ENCODE data around the gene MPC2. TPM values are rescaled to one million over a fixed set of nuclear protein-coding genes. Genes with fewer than 3 reads are reported as not detected.

The MPC2 gene
- polyA plus RNA-seq, 1 donor (not counting 4 experiments of a cell fraction or from before 2014, with no cell fraction given), result 61.6 TPM

DNA sequence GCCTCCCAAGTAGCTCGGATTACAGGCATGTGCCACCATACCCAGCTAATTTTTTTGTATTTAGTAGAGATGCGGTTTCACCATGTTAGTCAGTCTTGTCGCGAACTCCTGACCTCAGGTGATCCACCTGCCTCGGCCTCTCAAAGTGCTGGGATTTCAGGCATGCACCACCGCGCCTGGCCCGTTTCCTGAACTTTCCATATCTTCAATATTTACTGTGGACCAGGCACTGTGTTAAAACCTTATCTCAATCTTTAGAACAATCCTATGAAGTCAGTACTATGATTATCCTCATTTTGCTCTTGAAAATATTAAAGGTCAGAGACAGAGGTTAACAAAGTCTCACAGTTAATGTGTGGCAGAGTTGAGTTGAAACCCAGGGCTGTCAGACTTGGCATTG, 21.3 kb downstream of the MPC2 start:
- no peaks in the 10 kb centered on the region for H3K9me1 ChIP-seq (ENCODE audit: control insufficient read depth, extremely low read depth, insufficient read depth, low read length)
- H3K4me3 ChIP-seq (ENCODE audit: control insufficient read depth in 2 of 3, extremely low read depth in 1 of 3, insufficient read depth in 2 of 3, low read depth in 1 of 3, low read length in 3 of 3), result no peak overlapping the region
- FAIRE-seq, result no peak
- TF ChIP-seq, protein P1, sequence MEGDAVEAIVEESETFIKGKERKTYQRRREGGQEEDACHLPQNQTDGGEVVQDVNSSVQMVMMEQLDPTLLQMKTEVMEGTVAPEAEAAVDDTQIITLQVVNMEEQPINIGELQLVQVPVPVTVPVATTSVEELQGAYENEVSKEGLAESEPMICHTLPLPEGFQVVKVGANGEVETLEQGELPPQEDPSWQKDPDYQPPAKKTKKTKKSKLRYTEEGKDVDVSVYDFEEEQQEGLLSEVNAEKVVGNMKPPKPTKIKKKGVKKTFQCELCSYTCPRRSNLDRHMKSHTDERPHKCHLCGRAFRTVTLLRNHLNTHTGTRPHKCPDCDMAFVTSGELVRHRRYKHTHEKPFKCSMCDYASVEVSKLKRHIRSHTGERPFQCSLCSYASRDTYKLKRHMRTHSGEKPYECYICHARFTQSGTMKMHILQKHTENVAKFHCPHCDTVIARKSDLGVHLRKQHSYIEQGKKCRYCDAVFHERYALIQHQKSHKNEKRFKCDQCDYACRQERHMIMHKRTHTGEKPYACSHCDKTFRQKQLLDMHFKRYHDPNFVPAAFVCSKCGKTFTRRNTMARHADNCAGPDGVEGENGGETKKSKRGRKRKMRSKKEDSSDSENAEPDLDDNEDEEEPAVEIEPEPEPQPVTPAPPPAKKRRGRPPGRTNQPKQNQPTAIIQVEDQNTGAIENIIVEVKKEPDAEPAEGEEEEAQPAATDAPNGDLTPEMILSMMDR (optimal IDR thresholded peaks at IDR 0.05 in 1 of 3, IDR thresholded peaks at IDR 0.05 in 1 of 3, conservative IDR thresholded peaks at IDR 0.05 in 1 of 3; ENCODE audit: extremely low read depth in 1 of 3, insufficient read depth in 2 of 3, low read length in 3 of 3), result no peak
- no peak for TF ChIP-seq EZH2 (IDR thresholded peaks at IDR 0.05; ENCODE audit: low read length)
- H3K27ac ChIP-seq (ENCODE audit: control insufficient read depth, insufficient read depth, low read length), result no peak overlapping the region
- no peaks in the 10 kb centered on the region for H3K79me2 ChIP-seq (ENCODE audit: control insufficient read depth, insufficient read depth, low read length)
- peaks cover 0 to 2% of the 10 kb centered on the region in 2 experiments for H3K36me3 ChIP-seq (ENCODE audit: control insufficient read depth in 2 of 2, extremely low read depth in 1 of 2, insufficient read depth in 2 of 2, low read length in 2 of 2)
- no peak overlapping the region for H3K4me2 ChIP-seq (ENCODE audit: control insufficient read depth, extremely low read depth, insufficient read depth, low read depth, low read length)
- dilution Hi-C loops (cut with MboI; ENCODE audit: extremely low pct_ligation_motif_present, low sequenced_read_pairs), result no loop called here
- H2AFZ ChIP-seq (ENCODE audit: control insufficient read depth, low read length), result no peak overlapping the region
- no peaks in the 10 kb centered on the region for H3K27me3 ChIP-seq (ENCODE audit: control insufficient read depth, extremely low read depth, insufficient read depth, low read length)
- no peak overlapping the region for H3K9ac ChIP-seq (ENCODE audit: control insufficient read depth, extremely low read depth, insufficient read depth, low read length)
- H3K4me1 ChIP-seq (ENCODE audit: control insufficient read depth, extremely low read depth, insufficient read depth, low read length), result peaks cover 10% of the 10 kb centered on the region
- no peak for DNase-seq (ENCODE audit: low read depth, low spot score)
- H4K20me1 ChIP-seq (ENCODE audit: control insufficient read depth, extremely low read depth, insufficient read depth, low read length), result no peaks in the 10 kb centered on the region
- H3K9me3 ChIP-seq (ENCODE audit: control insufficient read depth, low read depth, low read length), result no peaks in the 10 kb centered on the region

DNA sequence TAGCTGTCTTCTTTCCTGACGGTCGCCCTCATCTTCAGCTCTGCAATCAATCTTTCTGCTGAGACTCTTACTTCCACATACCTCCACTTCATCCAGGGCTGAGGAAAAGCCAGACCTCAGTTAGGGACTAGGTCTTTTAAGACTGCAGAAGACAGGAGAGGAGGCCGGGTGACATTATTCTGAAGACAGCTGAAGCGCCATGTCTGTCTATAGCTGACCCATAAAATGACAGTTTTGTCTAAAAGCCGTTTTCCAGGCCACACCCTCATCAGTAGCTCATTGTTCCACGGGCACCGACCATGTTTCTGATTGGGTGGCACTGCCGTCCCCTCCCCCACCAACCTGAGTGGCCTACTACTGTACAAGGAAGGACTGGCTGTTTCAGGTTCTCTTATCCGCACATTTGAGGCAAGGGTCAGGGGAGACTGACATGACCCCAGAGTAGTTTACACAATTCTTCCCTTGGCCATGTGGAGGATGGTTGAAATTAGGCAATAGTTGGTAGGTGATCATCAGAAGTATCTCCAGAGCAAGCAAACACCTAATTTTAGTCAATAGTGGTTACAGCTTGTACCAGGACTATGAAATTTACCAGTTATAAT, 22.9 kb downstream of the MPC2 start, which contains the start of gene ADCY10:
ADCY10 (minus strand) TSS at position 240 of the 602 bp plus-strand sequence. CDS start 8,994 bp downstream, outside the sequence.
- Histone ChIP-seq H3K9me3 (ENCODE audit: control insufficient read depth, low read depth, low read length) (peaks cover 2% of the 10 kb centered on the region), H4K20me1 (ENCODE audit: control insufficient read depth, extremely low read depth, insufficient read depth, low read length) (no peaks in the 10 kb centered on the region), H3K4me1 (ENCODE audit: control insufficient read depth, extremely low read depth, insufficient read depth, low read length) (peaks cover 11% of the 10 kb centered on the region), H3K9me1 (ENCODE audit: control insufficient read depth, extremely low read depth, insufficient read depth, low read length) (no peaks in the 10 kb centered on the region), H3K9ac (ENCODE audit: control insufficient read depth, extremely low read depth, insufficient read depth, low read length) (no peak within 1 kb of the TSS), H3K27me3 (ENCODE audit: control insufficient read depth, extremely low read depth, insufficient read depth, low read length) (no peaks in the 10 kb centered on the region), H3K79me2 (ENCODE audit: control insufficient read depth, insufficient read depth, low read length) (no peaks in the 10 kb centered on the region), H3K36me3 (ENCODE audit: control insufficient read depth in 2 of 2, extremely low read depth in 1 of 2, insufficient read depth in 2 of 2, low read length in 2 of 2) (peaks cover 0 to 1% of the 10 kb centered on the region in 2 experiments), H2AFZ (ENCODE audit: control insufficient read depth, low read length) (no peak within 1 kb of the TSS), H3K4me3 (ENCODE audit: control insufficient read depth in 2 of 3, extremely low read depth in 1 of 3, insufficient read depth in 2 of 3, low read depth in 1 of 3, low read length in 3 of 3) (no peak within 1 kb of the TSS), H3K27ac (ENCODE audit: control insufficient read depth, insufficient read depth, low read length) (no peak within 1 kb of the TSS), H3K4me2 (ENCODE audit: control insufficient read depth, extremely low read depth, insufficient read depth, low read depth, low read length) (no peak within 1 kb of the TSS)
- TF ChIP-seq, protein P1 (optimal IDR thresholded peaks at IDR 0.05 in 1 of 3, IDR thresholded peaks at IDR 0.05 in 1 of 3, conservative IDR thresholded peaks at IDR 0.05 in 1 of 3; ENCODE audit: extremely low read depth in 1 of 3, insufficient read depth in 2 of 3, low read length in 3 of 3), result no peak
- TF ChIP-seq EZH2 (IDR thresholded peaks at IDR 0.05; ENCODE audit: low read length), result no peak
- FAIRE-seq (no peak), DNase-seq (ENCODE audit: low read depth, low spot score) (no peak)
- dilution Hi-C loops (cut with MboI; ENCODE audit: extremely low pct_ligation_motif_present, low sequenced_read_pairs), result no loop called here
